ENCODE measurements around the gene FCRL2.

The FCRL2 gene

GRCh38 chr1:157753611-157754010 lies 23.3 kb downstream of the FCRL2 start:
- TF ChIP-seq TCF12 (IDR thresholded peaks at IDR 0.05; ENCODE audit: low read depth) (no peak), FOXM1 (IDR thresholded peaks at IDR 0.05; ENCODE audit: borderline replicate concordance, low read depth) (no peak), EGR1 (IDR thresholded peaks at IDR 0.05) (no peak), MAX (IDR thresholded peaks at IDR 0.05) (no peak), YY1 (IDR thresholded peaks at IDR 0.05; ENCODE audit: low read depth) (no peak), CREB1 (IDR thresholded peaks at IDR 0.05; ENCODE audit: low read depth) (no peak), TAF1 (IDR thresholded peaks at IDR 0.05; ENCODE audit: low read depth) (no peak), EP300 (IDR thresholded peaks at IDR 0.05; ENCODE audit: borderline replicate concordance) (no peak), RAD21 (IDR thresholded peaks at IDR 0.05; ENCODE audit: low read depth) (no peak), TEAD4 (IDR thresholded peaks at IDR 0.05) (no peak), NFIC (IDR thresholded peaks at IDR 0.05) (no peak), REST (IDR thresholded peaks at IDR 0.05; ENCODE audit: low read depth) (no peak)

- TF ChIP-seq CEBPB (IDR thresholded peaks at IDR 0.05) (no peak), CREB1 (IDR thresholded peaks at IDR 0.05; ENCODE audit: low read depth) (no peak), TEAD4 (IDR thresholded peaks at IDR 0.05) (no peak), FOXM1 (IDR thresholded peaks at IDR 0.05; ENCODE audit: borderline replicate concordance, low read depth) (no peak), REST (IDR thresholded peaks at IDR 0.05; ENCODE audit: low read depth) (no peak), EGR1 (IDR thresholded peaks at IDR 0.05) (no peak)
These were observed 25.6 kb downstream of the FCRL2 start for GRCh38 chr1:157751283-157751682.

DNA sequence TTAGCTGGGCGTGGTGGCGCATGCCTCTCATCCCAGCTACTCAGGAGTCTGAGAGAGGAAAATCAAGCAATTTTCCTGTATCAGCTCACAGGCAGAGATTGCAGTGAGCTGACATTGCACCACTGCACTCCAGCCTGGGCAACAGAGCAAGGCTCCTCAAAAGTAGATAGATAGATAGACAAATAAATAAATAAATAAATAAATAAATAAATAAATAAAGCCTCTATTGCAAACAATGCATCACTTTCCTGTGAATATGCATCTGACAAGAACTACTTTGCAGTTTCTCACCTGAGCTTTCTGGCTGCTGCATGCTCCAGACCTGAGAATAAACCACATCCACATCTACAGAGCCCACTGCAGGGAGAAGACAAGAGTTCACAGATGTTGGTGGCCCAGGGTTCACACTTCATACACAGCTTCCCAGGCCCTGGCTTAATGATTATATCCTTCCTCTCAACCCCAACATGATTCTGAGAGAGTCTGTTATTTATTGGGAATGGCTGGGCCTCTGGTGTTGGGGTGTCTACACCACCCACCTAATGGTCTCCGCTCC lies 28.6 kb downstream of the FCRL2 start:
- no peak for TF ChIP-seq EP300 (IDR thresholded peaks at IDR 0.05; ENCODE audit: borderline replicate concordance)
- no peak for TF ChIP-seq CREB1 (IDR thresholded peaks at IDR 0.05; ENCODE audit: low read depth)
- TF ChIP-seq RAD21 (IDR thresholded peaks at IDR 0.05; ENCODE audit: low read depth) = no peak

DNA sequence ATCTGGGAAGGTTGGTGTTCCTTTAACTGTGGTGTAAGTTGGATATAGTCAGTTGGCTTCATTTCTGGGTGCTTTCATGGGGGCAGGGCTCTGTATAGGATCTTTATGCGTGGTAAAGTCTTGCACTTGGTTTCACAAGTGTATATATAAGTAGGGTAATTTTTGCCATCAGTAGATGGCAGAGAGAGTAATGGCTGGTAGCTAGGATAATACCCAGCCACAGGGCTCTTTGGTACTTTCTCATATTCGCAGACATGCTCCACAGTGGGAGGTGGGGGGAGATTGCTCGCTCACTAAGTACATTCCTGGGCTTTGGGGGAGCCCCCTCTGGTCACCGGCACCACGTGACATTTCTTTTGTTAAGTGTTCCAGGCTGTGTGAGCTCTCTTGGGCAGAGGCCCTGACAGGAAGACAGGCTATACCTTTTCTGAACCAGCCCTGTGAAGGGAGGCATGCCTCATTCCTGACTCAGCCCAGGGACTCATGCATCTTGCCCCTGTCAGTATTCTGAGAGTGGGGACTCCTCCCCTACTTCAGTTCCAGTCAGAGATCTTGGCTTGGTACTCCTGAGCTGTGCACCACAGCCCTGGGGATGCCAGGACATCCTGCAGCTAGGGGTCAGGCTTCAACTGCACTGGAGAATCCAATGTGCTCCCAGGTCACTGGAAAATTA lies 37.6 kb downstream of the FCRL2 start:
- no peak for TF ChIP-seq EGR1 (IDR thresholded peaks at IDR 0.05)
- TF ChIP-seq CREB1 (IDR thresholded peaks at IDR 0.05; ENCODE audit: low read depth) = no peak

- TF ChIP-seq ZBTB7A (IDR thresholded peaks at IDR 0.05; ENCODE audit: low read depth) (no peak), YY1 (IDR thresholded peaks at IDR 0.05; ENCODE audit: low read depth) (no peak), TCF12 (IDR thresholded peaks at IDR 0.05; ENCODE audit: low read depth) (no peak), NFIC (IDR thresholded peaks at IDR 0.05) (no peak), CEBPB (IDR thresholded peaks at IDR 0.05) (no peak), TEAD4 (IDR thresholded peaks at IDR 0.05) (no peak), CREB1 (IDR thresholded peaks at IDR 0.05; ENCODE audit: low read depth) (no peak), TAF1 (IDR thresholded peaks at IDR 0.05; ENCODE audit: low read depth) (no peak), EGR1 (IDR thresholded peaks at IDR 0.05) (no peak), REST (IDR thresholded peaks at IDR 0.05; ENCODE audit: low read depth) (no peak), RAD21 (IDR thresholded peaks at IDR 0.05; ENCODE audit: low read depth) (no peak), EP300 (IDR thresholded peaks at IDR 0.05; ENCODE audit: borderline replicate concordance) (no peak), MAX (IDR thresholded peaks at IDR 0.05) (no peak), FOXM1 (IDR thresholded peaks at IDR 0.05; ENCODE audit: borderline replicate concordance, low read depth) (no peak), USF1 (IDR thresholded peaks at IDR 0.05) (no peak)
These were observed 42.6 kb downstream of the FCRL2 start for GRCh38 chr1:157734321-157734720.
